Head of caudate nucleus (tissue), 42 donors: ENCODE measurements around the gene CRIP3.

Experiments used
- DNase-seq, 42 donors: peaks; one replicate each; pipeline versions ENCODE4 v3.0.0 to v3.0.0-alpha.2; 2020 to 2021; ENCODE audit warnings: mixed read lengths in 7 of 42
- intact Hi-C: fragments of 100-400 bp; cut with DNase I; formaldehyde crosslinking; loops from one replicate; pipeline ENCODE4 v1.15.0; 2022

CRIP3 gene

DNA sequence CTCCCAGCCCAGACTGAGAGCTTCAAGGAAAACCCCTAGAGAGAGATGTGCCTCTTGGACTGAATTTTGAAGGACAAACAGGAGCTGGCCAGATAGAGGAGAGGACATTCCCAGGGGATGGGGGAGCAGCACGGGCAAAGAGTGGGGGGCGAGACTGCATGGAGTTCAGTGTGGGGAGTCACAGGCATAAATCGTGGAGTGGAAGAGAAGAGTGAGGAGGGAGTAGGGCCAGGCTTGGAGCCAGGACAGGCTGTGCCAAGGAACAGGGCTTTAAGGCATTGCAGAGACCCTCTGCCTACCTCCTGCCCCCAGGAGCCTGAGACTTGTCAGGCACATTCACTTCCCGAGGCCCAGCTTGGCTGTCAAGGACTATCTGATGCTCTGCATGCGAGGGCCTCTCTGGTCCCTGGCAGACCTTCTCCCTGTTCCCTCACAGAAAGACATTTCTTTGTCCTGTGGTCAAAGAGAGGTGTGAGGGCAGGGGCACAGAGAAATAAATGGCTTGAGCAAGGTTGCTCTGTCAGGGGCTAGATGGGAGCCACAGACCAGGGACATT, 15.8 kb downstream of the CRIP3 start:
- DNase-seq, result peak in 3 of 42 donors; percentile 0 to 3 (median 0)
- intact Hi-C loops, result no loop called here

DNA sequence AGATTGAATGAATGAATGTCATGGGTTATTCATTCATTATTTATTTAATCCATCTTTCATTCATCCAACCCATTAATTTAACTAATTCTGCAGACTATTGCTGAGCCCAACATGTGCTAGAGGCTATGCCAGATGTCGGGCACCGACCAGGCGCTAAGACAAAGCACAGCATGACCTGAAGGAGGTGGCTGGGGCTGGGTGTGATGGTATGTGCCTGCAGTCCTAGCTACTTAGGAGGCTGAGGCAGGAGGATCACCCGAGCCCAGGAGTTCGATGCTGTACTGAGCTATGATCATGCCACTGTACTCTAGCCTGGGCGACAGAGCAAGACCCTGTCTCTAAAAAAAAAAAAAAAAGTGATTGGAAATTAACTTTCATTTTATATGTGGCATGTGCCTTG, 16.3 kb downstream of the CRIP3 start:
- DNase-seq, result peak in 2 of 42 donors; percentile 13 to 34
- intact Hi-C loops, result no loop called here

DNA sequence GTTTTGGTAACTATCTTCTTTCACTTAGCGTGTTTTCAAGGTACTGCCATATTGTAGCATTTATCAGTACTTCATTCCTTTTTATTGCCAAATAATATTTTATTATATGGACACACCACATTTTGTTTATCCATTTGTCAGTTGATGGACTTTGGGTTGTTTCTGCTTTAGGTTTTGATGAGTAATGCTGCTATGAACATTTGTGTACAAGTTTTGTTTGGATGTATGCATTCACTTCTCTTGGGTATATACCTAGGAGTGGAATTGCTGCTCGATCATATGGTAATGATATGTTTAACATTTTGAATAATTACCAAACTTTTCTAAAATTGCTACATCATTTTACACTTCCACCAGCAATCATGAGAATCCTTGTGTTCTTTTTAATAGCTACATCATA, 16.9 kb downstream of the CRIP3 start:
- DNase-seq, result no peak
- intact Hi-C loops, result no loop called here

DNA sequence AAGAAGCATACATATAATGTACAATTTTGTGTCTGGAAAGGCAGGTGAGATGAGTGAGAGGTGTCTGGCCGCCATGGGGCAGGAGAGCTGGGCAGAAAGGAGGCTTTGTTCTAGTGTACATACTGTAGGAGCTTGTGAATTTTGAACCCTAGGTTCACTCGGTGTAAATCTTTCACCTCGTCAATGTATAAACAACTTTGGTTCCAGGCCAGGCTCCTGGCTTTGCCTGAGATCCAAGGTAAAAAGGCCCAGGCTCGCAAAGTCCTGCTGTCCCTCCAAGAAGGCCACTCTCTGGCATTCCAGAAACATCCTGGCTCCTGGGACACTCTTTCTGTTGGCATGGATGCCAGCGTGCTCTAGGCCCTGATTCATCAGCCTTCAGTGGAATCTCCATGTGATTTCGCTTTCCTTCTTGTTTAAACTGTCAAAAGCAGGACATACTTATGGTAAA, 17.7 kb downstream of the CRIP3 start:
- DNase-seq, result peak in 2 of 42 donors; percentile 5 to 10
- intact Hi-C loops, result no loop called here

DNA sequence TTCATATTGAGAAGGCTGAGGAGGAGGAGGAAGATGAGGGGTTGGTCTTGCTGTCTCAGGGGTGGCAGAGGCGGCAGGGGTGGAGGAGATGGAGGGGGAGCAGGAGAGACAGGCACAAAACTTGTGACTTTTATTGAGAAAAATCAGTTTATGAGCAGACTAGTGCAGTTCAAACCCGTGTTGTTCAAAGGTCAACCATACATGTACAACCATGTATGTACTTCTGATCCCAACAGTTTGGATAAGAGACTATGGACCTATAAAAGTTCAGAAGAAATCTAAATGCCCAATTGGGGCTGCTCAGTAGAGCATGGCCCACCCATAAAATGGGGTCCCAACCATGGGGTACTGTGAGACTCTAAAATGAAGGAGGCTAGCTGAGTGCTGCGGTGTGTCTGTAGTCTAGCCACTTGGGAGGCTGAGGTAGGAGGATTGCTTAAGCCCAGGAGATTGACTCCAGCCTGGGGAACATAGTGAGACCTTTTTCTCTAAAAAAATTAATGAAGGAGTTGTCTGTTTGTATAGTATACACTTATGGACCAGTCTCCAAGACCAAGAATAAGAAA, 18.2 kb downstream of the CRIP3 start:
- no peak for DNase-seq
- intact Hi-C loops, result no loop called here

DNA sequence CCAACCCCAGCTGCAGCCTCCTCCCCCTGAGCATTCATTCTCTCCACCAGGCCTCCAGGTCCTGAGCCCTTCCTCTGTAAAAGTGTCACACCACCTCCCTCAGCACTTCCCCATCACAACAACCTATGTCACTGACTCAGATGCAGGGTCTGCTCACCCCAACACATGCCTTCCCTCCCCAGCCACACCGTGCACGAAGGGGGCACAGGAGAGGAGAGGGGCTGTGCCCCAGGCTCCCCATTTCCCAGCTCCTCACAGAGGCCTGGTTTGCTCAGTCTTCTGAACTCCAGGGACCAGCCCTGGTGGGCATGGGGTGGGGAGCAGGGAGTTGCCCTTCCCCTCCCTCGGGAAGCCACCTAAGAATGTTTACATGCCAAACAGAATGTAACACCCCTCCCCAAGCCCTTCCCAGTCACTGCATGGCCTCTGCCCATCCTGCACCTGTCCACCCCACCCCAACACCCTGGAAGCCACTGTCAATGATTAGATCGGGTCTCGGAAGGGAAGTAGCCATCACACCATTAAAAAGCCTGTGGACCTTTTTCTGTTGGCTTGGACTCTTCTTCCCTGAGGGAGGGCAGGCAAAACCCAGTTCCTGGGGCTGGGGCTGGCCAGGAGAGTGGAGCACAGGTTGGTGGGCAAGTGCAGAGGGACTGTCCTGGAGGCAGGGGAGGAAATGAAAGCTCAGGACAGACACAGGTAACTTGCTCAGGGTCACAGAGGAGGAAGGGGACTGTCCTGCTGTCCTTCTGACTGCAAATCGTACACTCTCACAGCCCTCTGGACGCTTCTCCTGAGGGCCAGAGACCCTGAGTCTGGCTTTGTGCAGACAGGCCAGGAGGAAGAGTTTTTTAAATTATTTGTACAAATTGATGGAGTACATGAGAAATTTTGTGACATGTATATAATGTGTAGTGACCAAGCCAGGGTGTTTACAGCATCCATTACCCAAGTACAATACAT, 20.6 kb downstream of the CRIP3 start:
- intact Hi-C loops, result no loop called here
- peak in 1 of 42 donors; percentile 22 for DNase-seq

DNA sequence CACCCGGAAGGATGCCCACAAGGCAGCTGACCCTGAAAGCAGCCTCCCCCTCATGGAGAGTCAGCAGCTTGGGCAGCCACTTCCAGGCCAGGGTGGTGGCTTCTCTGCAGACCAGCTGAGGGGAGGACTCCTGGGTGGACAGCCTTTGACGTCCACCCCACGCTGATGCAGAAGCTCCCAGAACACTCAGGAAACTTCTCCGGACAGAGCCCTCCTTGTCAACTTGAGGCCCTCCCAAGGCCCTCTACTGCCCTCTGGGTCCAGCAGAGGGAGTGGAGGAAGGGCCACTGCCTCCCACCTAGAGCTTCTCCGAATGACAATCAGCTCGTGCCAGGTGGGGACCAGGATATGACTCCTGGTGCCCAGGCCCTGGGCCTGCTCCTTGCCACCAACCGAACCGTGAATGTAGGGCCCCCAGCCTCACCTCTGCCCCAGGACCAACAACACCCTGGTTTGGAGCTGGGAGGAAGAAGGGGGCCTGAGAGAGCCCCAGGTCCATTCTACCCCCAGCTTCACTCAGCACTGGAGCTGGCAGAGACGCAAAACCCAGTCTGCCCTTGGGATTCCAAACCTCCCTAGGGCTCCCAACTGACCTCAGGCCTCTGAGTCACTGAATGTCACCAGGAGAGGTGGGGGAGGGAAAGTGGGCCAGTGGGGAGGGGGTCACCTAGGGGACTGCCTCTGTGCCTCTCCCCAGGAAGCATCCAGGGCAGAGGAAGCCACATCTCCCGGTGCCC, 21.5 kb downstream of the CRIP3 start:
- intact Hi-C loops, result no loop called here
- peak in 13 of 42 donors; percentile 17 to 75 (median 36) for DNase-seq

DNA sequence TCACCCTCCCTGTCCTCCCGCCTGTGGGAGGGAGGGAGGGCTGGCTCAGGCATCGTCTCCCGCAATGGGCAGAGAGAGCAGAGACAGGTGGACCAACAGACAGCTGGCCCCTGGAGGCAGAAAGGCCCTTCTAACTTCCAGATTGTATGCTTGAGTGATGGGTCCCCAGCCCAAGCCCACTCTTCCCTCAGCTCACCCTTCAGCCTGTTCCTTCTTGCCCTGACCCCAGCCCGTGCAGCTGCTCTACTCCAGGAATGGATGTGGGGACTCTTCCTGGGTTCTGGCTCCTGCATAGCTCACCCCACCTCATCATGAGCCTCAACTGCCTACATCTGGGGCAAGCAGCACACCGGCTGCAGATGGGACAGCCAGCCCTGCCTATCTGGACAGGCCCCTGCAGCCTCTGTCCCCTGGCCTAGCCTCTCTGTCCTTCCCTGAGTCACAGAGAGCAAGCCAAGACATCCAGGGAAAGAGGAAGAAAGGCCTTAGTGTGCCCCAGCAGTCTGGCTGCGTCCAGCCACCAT, 22.1 kb downstream of the CRIP3 start:
- no peak for DNase-seq
- intact Hi-C loops, result no loop called here

DNA sequence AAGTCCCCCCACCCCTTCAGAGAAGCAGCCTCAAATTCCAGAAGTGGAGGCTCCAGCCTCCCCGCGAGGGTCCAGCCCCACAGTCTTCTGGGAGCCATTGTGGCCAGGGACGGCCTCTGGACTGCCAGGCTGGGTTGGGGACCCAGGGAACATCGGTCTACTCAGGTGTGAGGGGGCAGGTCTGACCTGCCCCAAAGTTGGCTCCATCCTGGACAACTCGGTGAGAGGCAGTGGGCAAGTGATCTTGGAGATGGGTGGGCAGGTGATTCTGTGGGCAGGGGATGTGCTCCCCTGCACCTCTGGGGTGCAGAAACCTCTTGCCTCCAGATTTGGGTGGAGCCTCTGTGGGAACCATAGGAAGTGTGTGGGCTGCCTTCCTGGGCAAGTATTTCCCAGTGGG, 22.8 kb downstream of the CRIP3 start:
- intact Hi-C loops, result no loop called here
- no peak for DNase-seq

DNA sequence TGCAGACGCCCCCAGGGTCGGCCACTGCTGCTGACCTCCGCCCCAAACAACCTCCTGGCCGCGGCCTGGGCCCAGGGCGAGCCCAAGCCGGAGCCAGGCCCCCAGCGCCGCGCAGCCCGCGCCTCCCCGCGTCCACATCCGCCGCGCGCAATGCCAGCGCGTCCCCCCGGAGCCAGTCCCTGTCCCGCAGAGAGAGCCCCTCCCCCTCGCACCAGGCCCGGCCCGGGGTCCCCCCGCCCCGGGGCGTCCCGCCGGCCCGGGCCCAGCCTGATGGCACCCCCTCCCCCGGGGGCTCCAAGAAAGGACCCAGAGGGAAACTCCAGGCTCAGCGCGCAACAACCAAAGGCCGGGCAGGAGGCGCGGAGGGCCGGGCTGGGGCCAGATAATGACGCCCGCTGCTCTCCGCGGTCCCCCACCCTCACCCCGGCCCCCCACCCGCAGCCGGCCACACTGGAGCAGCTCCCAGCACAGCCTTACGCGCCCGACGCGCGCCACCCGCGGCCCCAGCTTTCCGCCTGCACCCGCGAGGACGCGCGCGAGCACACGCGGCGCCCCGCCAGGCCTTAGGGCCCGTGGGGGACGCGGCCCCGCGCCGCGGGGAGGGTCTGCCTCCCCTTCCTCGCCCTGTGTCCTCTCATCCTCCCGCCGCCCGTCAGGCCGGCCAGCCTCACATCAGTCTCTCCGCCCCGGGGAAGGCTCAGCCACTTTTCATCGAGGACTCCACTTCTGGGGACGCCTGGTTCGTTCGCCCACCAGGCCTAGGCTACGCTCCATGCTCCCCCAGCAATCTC, 23.4 kb downstream of the CRIP3 start:
- DNase-seq, result no peak

DNA sequence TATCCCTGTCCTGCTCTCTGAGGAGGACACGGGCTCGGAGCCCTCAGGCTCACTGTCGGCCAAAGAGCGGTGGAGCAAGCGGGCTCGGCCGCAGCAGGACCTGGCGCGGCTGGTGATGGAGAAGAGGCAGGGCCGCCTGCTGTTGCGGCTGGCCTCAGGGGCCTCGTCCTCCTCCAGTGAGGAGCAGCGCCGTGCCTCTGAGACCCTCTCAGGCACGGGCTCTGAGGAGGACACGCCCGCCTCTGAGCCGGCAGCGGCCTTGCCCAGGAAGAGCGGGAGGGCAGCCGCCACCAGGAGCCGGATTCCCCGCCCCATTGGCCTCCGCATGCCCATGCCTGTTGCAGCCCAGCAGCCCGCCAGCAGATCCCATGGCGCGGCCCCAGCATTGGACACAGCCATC, 24.7 kb downstream of the CRIP3 start:
- no peak for DNase-seq
- intact Hi-C loops, result no loop called here

More for the DNA sequence above, 23.4 kb downstream of the CRIP3 start:
- intact Hi-C loops, result no loop called here

DNA sequence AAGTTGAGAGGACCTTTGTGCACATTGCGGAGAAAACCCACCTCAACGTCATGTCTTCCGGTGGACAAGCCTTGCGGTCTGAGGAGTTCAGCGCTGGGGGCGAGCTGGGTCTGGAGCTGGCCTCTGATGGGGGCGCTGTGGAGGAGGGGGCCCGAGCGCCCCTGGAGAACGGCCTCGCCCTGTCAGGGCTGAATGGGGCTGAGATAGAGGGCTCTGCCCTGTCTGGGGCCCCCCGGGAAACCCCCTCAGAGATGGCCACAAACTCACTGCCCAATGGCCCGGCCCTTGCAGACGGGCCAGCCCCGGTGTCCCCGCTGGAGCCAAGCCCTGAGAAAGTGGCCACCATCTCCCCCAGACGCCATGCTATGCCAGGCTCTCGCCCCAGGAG, 25.1 kb downstream of the CRIP3 start:
- no peak for DNase-seq
- intact Hi-C loops, result no loop called here

DNA sequence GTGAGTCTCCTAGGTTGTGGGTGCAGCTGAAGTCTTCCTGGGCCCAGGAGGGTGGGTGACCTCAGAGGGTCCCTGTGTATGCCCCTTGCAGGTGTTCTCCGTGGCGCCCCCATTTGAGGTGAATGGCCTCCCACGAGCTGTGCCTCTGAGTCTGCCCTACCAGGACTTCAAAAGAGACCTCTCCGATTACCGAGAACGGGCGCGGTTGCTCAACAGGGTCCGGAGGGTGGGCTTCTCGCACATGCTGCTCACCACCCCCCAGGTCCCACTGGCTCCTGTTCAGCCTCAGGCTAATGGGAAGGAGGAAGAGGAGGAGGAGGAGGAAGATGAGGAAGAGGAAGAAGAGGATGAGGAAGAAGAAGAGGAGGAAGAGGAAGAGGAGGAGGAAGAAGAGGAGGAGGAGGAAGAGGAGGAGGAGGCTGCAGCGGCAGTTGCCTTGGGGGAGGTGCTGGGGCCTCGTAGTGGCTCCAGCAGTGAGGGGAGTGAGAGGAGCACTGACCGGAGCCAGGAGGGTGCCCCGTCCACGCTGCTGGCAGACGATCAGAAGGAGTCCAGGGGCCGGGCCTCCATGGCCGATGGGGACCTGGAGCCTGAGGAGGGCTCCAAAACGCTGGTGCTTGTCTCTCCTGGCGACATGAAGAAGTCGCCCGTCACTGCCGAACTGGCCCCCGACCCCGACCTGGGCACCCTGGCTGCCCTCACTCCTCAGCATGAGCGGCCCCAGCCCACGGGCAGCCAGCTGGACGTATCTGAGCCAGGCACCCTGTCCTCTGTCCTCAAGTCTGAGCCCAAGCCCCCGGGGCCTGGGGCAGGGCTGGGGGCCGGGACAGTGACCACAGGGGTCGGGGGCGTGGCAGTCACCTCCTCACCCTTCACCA, 25.8 kb downstream of the CRIP3 start:
- DNase-seq, result no peak
- intact Hi-C loops, result no loop called here

DNA sequence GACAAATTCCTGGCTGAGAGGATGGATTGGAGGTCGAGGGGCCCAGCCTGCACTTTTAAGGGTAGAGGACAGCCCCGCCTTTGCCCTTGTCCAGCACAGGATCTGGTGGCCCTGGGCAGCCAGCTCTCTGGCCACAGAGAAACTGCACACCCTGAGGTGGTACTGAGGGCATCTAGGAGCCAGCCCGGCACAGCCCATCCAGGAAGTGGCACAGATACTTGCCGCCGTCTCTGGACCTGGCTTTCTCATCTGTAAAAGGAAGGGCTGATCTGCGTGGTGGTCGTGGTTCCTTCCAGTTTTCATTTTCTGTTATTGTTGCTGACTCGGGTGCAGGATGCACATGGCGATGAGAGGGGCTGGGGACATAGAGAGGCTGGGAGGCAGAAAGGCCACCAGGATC, 26.6 kb downstream of the CRIP3 start:
- intact Hi-C loops, result no loop called here
- no peak for DNase-seq

DNA sequence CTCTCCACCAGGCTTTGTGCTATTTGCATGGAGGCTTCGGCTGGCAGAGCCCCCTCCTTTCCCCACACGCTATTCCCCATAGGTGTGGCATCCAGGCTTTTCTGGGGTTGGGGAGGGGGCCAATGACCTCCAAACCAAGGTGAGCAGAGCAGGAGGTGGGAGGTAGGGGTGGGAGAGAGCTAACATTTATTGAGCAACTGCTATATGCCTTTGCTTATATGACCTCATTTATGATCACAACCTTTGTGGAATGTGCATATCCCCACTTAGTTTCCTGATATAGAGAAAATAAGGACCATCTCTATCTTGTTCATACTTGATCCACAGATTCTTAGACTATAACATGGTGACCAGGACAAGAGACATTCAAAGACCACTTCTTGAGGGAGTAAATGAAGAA, 28.4 kb downstream of the CRIP3 start:
- intact Hi-C loops, result no loop called here
- DNase-seq, result no peak

DNA sequence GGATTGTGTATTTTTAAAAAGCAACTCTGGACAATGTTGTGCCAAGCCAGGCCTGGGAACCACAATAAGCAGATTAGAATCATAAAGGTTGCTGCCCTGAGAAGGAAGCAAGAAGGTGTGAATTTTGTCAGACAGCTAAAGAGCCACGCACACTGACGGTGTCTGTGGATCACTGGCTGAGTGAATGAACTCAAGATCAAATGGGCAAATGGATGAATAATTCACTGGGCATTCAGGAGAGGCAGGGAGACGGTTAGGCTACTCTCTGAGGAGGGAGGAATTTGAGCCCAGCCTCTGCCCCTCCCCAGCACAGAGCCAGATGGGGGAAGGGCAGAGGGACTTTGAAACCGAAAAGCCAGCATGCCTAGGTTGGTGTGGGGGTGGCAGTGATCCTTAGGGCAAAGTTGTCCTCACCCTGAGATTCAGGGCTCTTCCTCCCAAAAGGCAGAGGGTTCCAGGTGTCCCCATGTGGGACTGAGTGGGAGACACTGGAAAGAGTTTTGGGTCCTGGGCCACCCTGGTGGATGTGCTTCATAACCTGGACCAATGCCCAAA, 30.0 kb downstream of the CRIP3 start:
- intact Hi-C loops, result no loop called here

More for the DNA sequence above, 30.0 kb downstream of the CRIP3 start:
- DNase-seq, result no peak
